Thyroid gland (tissue), 4 donors: ENCODE measurements around the gene PPFIA4.

Source experiments
- POLR2A ChIP-seq, 2 donors: fragments of 450-650 bp; IDR thresholded peaks; one replicate each; pipeline ENCODE4 v1.6.1; 2017; ENCODE audit warnings: antibody characterized with exemption in 2 of 2, mild to moderate bottlenecking in 2 of 2, moderate library complexity in 1 of 2
- TF ChIP-seq, protein P1 (sequence below), 6 experiments: fragments of 200-600 bp in 3 of 6; fragments of 450-650 bp in 3 of 6; sonication (generic) in 3 of 6; IDR thresholded peaks; one replicate each; pipeline ENCODE4 v1.5.1; 2016 to 2019; ENCODE audit warnings: antibody characterized with exemption in 6 of 6, mild to moderate bottlenecking in 2 of 6, inconsistent platforms in 1 of 6, moderate library complexity in 1 of 6

DNA sequence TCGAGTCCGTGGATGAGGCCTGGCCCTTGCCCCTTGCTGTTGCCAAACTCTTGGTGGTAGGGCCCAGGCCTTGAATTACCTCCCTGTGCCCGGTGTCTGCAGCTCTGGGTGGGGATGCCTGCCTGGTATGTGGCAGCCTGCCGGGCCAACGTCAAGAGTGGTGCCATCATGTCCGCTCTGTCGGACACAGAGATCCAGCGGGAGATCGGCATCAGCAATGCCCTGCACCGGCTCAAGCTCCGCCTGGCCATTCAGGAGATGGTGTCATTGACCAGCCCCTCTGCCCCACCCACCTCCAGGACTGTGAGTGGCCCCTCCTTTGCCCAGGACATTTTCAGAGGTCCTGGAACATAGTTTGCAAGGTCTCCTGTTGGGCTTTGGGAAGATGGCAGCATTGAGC lies 33.8 kb downstream of the PPFIA4 start:
- TF ChIP-seq, protein P1, sequence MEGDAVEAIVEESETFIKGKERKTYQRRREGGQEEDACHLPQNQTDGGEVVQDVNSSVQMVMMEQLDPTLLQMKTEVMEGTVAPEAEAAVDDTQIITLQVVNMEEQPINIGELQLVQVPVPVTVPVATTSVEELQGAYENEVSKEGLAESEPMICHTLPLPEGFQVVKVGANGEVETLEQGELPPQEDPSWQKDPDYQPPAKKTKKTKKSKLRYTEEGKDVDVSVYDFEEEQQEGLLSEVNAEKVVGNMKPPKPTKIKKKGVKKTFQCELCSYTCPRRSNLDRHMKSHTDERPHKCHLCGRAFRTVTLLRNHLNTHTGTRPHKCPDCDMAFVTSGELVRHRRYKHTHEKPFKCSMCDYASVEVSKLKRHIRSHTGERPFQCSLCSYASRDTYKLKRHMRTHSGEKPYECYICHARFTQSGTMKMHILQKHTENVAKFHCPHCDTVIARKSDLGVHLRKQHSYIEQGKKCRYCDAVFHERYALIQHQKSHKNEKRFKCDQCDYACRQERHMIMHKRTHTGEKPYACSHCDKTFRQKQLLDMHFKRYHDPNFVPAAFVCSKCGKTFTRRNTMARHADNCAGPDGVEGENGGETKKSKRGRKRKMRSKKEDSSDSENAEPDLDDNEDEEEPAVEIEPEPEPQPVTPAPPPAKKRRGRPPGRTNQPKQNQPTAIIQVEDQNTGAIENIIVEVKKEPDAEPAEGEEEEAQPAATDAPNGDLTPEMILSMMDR (IDR thresholded peaks at IDR 0.05) = no peak
- no peak for TF ChIP-seq POLR2A (IDR thresholded peaks at IDR 0.05)
